Astrocyte of the cerebellum (primary cell): ENCODE data around the gene GPN3.
"Not testable (repeated sequence)": the region's sequence is repeated elsewhere in the genome, so short reads cannot be mapped to it uniquely, and the experiment has no call there.

ENCODE experiments used
- DNase-seq: peaks from one replicate; pipeline ENCODE4 v3.0.0-alpha.2; 2011; ENCODE audit warnings: low read depth
- H3K4me3 ChIP-seq: 2 replicates; pipeline ENCODE4 v1.5.1; 2011; ENCODE audit warnings: mild to moderate bottlenecking, low read depth, low read length, moderate library complexity
- in situ Hi-C: cut with HindIII; loops from 2 replicates; pipeline ENCODE4 v1.10.0; 2017; ENCODE audit warnings: low sequenced_read_pairs
- TF ChIP-seq, protein P1 (sequence below): IDR thresholded peaks from 2 replicates; pipeline ENCODE4 v1.5.1; 2012; ENCODE audit warnings: low read length, low read depth, moderate library complexity, mild to moderate bottlenecking; ENCODE audit errors: missing control alignments

The GPN3 gene

DNA sequence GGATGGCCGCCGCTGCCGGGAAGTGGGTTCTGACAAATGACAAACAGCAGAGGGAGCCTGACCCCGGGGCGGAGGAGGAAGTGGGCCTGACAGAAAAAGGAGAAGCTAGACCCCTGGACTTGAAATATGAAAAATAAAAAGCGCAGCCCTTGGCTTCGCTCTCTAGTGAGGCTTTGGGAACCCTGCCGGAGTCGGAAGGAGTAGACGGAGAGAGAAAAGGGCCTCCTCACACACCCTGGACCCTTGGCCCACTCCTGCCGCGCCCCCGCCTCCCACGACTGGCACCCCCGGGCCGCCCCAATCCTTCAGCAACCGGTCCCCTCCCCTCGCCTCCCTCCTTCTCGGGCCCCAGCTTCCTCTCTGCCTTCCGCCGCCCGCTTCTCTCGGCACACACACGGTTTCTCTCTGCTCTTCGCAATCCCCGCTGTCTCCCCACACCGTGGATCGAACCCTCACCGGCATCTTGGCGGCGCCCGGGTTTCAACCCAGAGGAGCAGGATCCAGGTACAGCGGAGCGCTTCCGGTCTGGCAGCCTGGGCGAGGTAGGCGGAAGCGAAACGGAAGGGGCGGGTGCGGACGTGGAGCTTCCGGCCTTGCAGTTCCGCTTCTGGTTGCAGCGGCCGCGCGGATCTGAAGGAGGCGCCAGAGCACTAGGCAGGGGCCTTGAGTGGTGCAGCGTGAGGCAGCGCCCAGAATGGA, 18.1 kb downstream of the GPN3 start, which contains the start of gene ARPC3:
Gene ARPC3, minus strand, starts transcription at position 539 of the 699 bp plus-strand sequence. Its CDS starts 77 bp downstream, at position 462.
- DNase-seq, result peak; percentile 87
- peak within 1 kb of the TSS; percentile 98 for H3K4me3 ChIP-seq
- in situ Hi-C loops, result no loop called here
- TF ChIP-seq, protein P1, sequence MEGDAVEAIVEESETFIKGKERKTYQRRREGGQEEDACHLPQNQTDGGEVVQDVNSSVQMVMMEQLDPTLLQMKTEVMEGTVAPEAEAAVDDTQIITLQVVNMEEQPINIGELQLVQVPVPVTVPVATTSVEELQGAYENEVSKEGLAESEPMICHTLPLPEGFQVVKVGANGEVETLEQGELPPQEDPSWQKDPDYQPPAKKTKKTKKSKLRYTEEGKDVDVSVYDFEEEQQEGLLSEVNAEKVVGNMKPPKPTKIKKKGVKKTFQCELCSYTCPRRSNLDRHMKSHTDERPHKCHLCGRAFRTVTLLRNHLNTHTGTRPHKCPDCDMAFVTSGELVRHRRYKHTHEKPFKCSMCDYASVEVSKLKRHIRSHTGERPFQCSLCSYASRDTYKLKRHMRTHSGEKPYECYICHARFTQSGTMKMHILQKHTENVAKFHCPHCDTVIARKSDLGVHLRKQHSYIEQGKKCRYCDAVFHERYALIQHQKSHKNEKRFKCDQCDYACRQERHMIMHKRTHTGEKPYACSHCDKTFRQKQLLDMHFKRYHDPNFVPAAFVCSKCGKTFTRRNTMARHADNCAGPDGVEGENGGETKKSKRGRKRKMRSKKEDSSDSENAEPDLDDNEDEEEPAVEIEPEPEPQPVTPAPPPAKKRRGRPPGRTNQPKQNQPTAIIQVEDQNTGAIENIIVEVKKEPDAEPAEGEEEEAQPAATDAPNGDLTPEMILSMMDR, result peak; percentile 80

DNA sequence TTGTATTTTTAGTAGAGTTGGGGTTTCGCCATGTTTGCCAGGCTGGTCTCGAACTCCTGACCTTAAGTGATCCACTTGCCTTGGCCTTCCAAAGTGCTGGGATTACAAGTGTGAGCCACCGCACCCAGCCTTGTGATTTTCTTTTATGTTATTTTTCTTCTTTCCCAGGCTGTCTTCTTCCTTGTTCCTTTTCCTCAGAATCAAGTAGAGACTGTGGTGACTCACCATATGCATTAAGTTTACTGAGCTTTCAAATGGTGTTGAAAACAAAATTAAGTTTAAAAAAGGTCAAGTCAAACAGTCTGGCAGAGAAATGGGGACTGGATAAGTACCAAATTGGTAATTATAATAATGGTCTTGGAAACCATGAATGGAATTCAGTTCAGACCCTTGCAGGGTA, 23.6 kb downstream of the GPN3 start:
- H3K4me3 ChIP-seq, result no peak overlapping the region
- no peak for DNase-seq
- TF ChIP-seq, protein P1, result no peak
- in situ Hi-C loops, result no loop called here

DNA sequence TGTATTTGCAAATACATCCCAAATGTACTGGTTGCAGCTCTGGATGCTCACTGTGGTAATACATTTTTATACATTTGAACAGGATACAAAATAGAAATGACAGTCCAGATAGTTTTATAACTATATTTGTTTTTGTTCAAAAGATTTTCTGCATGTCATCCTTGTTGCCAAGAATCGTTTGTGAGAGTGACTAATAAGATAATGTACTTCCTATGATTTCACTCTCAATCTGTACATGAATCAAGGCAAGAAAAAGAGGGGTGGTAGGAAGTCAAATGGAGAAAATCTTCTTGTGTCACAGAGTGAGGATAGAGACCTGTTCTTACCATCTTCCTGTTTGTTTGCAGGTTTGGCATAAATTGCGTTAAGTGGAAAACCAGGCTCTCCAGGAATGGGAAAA, 31.8 kb downstream of the GPN3 start:
- TF ChIP-seq, protein P1, result no peak
- DNase-seq, result no peak
- no peak overlapping the region for H3K4me3 ChIP-seq
- in situ Hi-C loops, result no loop called here

DNA sequence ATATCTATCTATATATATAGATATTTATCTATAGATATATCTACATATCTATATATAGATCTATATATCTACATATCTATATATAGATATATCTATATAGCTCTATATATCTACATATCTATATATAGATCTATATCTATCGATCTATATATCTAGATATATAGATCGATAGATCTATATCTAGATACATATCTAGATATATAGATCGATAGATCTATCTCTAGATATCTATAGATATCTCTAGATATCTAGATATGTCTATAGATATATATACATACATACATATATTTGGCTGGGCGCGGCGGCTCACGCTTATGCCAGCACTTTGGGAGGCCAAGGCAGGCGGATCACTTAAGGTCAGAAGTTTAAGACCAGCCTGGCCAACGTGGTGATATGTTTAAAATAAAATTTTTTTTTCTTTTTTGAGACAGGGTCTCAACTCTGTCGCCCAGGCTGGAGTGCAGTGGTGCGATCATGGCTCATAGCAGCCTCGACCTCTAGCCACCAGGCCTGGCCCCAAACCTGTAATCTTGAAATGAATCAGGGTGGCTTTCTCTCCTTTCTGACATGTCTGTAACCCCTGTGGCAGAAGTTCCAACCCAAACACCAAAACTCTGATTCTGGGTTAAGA, 36.0 kb downstream of the GPN3 start:
- H3K4me3 ChIP-seq, result peak overlapping the region; percentile 39
- in situ Hi-C loops, result no loop called here
- TF ChIP-seq, protein P1, result no peak
- no peak for DNase-seq

DNA sequence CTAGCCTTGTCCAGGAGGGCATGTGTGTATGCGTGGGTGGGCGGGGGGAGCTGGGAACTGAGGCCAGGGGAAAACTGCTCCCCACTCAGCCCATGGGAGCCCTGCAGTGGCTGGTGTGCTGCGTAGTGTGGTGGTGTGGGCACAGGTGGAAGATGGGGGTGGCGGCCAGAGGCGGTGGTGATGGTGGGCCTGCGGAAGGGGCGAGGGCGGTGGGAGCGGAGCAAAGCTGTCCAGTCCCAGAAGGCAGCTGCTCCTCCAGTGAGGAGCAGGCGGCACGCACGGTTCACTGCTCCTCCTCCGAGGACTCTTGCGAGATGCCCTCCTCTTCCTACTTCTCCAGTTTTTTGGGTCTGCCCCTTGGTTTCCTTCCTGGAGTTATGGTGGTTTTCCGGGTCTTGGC, 38.4 kb downstream of the GPN3 start:
- DNase-seq, H3K4me3 ChIP-seq, in situ Hi-C loops: not testable (repeated sequence)

DNA sequence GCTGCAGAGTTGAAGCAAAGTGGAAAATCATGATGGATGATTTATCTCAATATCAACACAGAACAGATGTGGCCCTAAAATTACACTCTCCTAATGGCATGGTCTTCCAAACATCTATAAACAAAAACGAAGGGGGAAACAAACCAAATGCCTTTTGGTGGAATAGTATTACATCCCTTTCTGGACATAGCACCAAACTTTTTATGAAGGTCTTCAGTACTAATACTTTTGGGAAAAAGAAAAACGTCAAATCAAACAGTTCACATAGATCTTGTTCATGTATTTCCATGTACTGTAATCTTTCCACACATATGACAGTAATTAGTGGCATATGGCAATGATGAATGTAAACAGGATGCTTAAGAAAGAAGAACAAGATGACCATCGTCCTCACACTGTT, 41.7 kb downstream of the GPN3 start:
- in situ Hi-C loops, result no loop called here
- DNase-seq, result no peak
- H3K4me3 ChIP-seq, result no peak overlapping the region
- TF ChIP-seq, protein P1, result no peak

DNA sequence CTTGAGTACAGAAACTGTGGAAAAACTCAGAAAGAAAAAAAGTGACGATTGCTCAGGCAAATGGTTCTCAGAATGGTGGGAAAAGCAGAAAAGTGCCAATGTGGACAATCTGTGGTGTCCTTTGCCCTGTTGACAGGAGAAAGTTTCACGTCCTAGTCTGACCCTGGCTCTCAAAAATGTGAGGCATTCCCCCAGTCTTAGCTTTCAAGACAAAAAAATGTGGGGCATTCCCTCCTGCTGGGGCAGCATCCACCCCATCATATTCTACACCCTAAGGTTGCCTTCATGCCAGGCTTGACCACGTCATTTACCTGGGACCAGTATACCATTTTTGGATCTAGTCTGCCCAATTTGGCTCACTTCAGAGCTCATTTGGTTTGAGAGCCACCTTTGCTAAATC, 43.8 kb downstream of the GPN3 start:
- in situ Hi-C loops, result no loop called here
- no peak for DNase-seq
- no peak overlapping the region for H3K4me3 ChIP-seq
- TF ChIP-seq, protein P1, result no peak
